Osteoblast (primary cell): ENCODE measurements around the gene COMMD8. TPM values are rescaled to one million over a fixed set of nuclear protein-coding genes. Genes with fewer than 3 reads are reported as not detected.

Experiments
- DNase-seq: peaks from one replicate; pipeline ENCODE4 v3.0.0; 2011; ENCODE audit warnings: low spot score, mixed read lengths; ENCODE audit not compliant: insufficient read length; ENCODE audit errors: missing footprints
- H2AFZ ChIP-seq: 2 replicates; pipeline ENCODE4 v1.6.0; 2011; ENCODE audit warnings: mild to moderate bottlenecking, low read length
- H3K27ac ChIP-seq: 2 replicates; pipeline ENCODE4 v1.5.1; 2011; ENCODE audit warnings: mild to moderate bottlenecking, low read depth, low read length, moderate library complexity
- H3K27me3 ChIP-seq: 2 replicates; pipeline ENCODE4 v1.6.0; 2012; ENCODE audit warnings: mild to moderate bottlenecking, control low read depth, inconsistent platforms, low read length, moderate library complexity; ENCODE audit not compliant: insufficient read depth
- H3K36me3 ChIP-seq: 2 replicates; pipeline ENCODE4 v1.5.1; 2011; ENCODE audit warnings: mild to moderate bottlenecking, low read length, control low read depth, moderate library complexity; ENCODE audit not compliant: insufficient read depth
- H3K4me1 ChIP-seq: 2 replicates; pipeline ENCODE4 v1.5.1; 2011; ENCODE audit warnings: mild to moderate bottlenecking, low read length, control low read depth, moderate library complexity; ENCODE audit not compliant: insufficient read depth
- H3K4me2 ChIP-seq: 2 replicates; pipeline ENCODE4 v1.6.0; 2011; ENCODE audit warnings: mild to moderate bottlenecking, low read length; ENCODE audit not compliant: insufficient read depth
- H3K4me3 ChIP-seq: fragments of 200-600 bp; sonication (generic); 3 replicates; pipeline ENCODE4 v1.5.1; 2012; ENCODE audit warnings: mild to moderate bottlenecking, low read length, inconsistent platforms; ENCODE audit not compliant: insufficient read depth
- H3K79me2 ChIP-seq: 2 replicates; pipeline ENCODE4 v1.6.0; 2012; ENCODE audit warnings: mild to moderate bottlenecking, low read length, control low read depth, inconsistent platforms; ENCODE audit not compliant: insufficient read depth
- H3K9me3 ChIP-seq: 2 replicates; pipeline ENCODE4 v1.5.1; 2011; ENCODE audit warnings: low read depth, low read length, control low read depth
- H4K20me1 ChIP-seq: 2 replicates; pipeline ENCODE4 v1.6.0; 2012; ENCODE audit warnings: mild to moderate bottlenecking, low read length, control low read depth; ENCODE audit not compliant: insufficient read depth
- CTCF ChIP-seq: IDR thresholded peaks from 2 replicates; pipeline ENCODE4 v1.5.1; 2011; ENCODE audit warnings: mild to moderate bottlenecking, low read depth, low read length, moderate library complexity; ENCODE audit errors: extremely low read depth
- total RNA-seq: library from RNA; depleted of rRNA; stranded (reverse); fragments of >200 nt; gene quantifications from 2 replicates; pipeline ENCODE4 v1.2.3, GENCODE V29; 2012

The COMMD8 gene
- total RNA-seq, 1 donor: 30.8 TPM

- Histone ChIP-seq H3K27me3 (no peaks in the 10 kb centered on the region), H3K4me2 (no peak overlapping the region), H3K36me3 (no peaks in the 10 kb centered on the region), H3K4me1 (peaks cover 9% of the 10 kb centered on the region), H3K4me3 (no peak overlapping the region), H2AFZ (no peak overlapping the region), H3K79me2 (no peaks in the 10 kb centered on the region), H4K20me1 (no peaks in the 10 kb centered on the region), H3K27ac (no peak overlapping the region), H3K9me3 (no peaks in the 10 kb centered on the region)
- DNase-seq: no peak
- TF ChIP-seq CTCF: no peak
Observed at GRCh38 chr4:47474799-47475198, 11.3 kb upstream of the COMMD8 start.

DNA sequence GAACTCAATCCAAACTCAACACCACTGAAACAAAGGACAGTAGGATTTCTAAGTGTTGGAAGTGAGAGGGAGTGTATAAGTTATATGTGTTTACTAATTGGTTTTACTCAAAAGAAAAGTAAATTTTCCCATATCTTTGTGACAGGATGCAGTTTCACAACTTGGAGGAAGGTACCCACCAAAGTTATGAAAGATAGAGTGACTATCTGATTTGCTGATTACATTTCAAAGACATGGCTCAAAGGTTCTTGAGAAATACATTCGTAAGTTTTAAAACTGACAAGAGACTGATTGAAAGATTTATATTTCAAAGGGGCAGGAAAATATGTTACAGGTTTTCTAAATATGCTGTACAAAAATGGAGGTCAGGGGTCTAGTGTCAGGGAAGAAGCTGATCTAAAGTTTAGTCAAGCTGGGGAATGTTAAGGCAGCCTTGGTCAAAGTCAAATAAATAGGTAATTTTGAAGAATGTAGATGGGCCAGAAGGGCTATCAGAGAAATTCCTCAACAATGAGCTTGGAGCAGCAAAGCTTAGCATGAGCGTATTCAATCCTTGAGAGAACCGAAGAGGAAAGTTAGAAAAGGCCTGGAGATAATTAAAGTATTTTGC is 9.7 kb upstream of the COMMD8 start:
- TF ChIP-seq CTCF: no peak
- Histone ChIP-seq H3K27me3 (no peaks in the 10 kb centered on the region), H3K4me2 (no peak overlapping the region), H3K36me3 (no peaks in the 10 kb centered on the region), H3K4me1 (peaks cover 22% of the 10 kb centered on the region), H3K79me2 (no peaks in the 10 kb centered on the region), H3K9me3 (no peaks in the 10 kb centered on the region), H4K20me1 (no peaks in the 10 kb centered on the region), H3K4me3 (no peak overlapping the region), H3K27ac (no peak overlapping the region), H2AFZ (no peak overlapping the region)
- DNase-seq: no peak

- no peak for TF ChIP-seq CTCF
- DNase-seq: no peak
- Histone ChIP-seq H2AFZ (no peak overlapping the region), H3K4me1 (peaks cover 22% of the 10 kb centered on the region), H3K4me2 (no peak overlapping the region), H3K36me3 (no peaks in the 10 kb centered on the region), H3K79me2 (no peaks in the 10 kb centered on the region), H3K27me3 (no peaks in the 10 kb centered on the region), H3K4me3 (no peak overlapping the region), H4K20me1 (no peaks in the 10 kb centered on the region), H3K9me3 (no peaks in the 10 kb centered on the region), H3K27ac (no peak overlapping the region)
Observed at GRCh38 chr4:47471591-47471990, 8.1 kb upstream of the COMMD8 start.

- H3K27ac ChIP-seq: no peak overlapping the region
Observed at GRCh38 chr4:47471064-47471463, 7.6 kb upstream of the COMMD8 start.

More at GRCh38 chr4:47471064-47471463, 7.6 kb upstream of the COMMD8 start:
- Histone ChIP-seq H4K20me1 (no peaks in the 10 kb centered on the region), H3K4me3 (no peak overlapping the region), H3K9me3 (no peaks in the 10 kb centered on the region), H3K36me3 (no peaks in the 10 kb centered on the region), H3K79me2 (no peaks in the 10 kb centered on the region), H2AFZ (no peak overlapping the region), H3K4me1 (peaks cover 22% of the 10 kb centered on the region), H3K27me3 (no peaks in the 10 kb centered on the region), H3K4me2 (no peak overlapping the region)
- no peak for DNase-seq
- no peak for TF ChIP-seq CTCF
